Suppressor macrophage (primary cell): Measurements from ENCODE around the gene MGST2.

Experiments used
- DNase-seq, 4 experiments: peaks; one replicate each; pipeline ENCODE4 v3.0.0-alpha.2; 2020 to 2022

The MGST2 gene

DNA sequence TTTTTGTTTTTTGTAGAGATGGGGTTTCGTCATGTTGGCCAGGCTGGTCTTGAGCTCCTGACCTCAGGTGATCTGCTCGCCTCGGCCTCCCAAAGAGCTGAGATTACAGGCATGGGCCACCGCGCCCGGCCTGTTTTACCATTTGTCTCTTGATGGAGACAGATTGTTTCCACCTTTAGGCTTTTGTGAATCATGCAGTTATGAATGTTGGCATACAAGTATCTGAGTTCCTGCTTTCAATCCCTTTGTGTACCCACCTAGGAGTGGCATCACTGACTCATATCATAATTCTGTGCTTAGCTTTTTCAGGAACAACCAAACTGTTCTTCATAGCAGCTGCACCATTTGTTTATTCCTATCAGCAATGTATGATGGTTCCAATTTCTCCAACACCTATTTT is 20.2 kb upstream of the MGST2 start:
- no peak for DNase-seq

DNA sequence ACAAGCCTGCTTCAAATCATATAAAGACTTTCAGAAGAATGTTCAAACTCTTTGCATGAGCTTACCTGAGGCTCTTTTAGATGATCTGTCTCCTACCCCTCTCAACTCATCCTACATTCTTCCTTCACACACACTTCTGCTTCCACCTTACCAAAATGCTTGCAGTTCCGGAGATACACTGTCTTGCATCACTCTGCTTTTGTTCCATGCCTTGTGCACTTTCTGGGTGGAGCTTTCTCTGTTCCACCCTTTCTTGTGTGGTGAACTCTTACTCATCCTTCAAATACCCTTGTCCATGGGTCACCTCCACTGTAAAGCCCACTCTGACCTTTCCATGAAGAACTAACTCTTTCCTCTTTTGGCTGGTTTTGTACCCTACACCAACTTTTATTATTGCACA is 18.4 kb upstream of the MGST2 start:
- peak in 2 of 4 experiments; percentile 16 to 23 for DNase-seq

DNA sequence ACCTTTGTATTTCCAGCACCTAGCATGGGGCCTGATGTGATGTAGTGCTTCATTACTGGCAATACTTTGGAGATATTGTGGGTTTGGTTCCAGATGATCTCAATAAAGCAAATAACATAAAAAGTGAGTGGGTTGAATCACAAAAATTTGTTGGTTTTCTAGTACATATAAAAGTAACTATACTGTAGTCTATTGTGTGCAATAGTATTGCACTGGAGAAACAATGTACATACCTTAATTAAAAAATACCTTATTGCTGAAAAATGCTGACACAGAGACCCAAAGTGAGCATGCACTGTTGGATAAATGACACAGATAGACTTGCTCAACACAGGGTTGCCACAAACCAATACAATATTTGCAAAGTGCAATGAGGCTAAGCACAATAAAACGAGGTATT is 17.7 kb upstream of the MGST2 start:
- no peak for DNase-seq

DNA sequence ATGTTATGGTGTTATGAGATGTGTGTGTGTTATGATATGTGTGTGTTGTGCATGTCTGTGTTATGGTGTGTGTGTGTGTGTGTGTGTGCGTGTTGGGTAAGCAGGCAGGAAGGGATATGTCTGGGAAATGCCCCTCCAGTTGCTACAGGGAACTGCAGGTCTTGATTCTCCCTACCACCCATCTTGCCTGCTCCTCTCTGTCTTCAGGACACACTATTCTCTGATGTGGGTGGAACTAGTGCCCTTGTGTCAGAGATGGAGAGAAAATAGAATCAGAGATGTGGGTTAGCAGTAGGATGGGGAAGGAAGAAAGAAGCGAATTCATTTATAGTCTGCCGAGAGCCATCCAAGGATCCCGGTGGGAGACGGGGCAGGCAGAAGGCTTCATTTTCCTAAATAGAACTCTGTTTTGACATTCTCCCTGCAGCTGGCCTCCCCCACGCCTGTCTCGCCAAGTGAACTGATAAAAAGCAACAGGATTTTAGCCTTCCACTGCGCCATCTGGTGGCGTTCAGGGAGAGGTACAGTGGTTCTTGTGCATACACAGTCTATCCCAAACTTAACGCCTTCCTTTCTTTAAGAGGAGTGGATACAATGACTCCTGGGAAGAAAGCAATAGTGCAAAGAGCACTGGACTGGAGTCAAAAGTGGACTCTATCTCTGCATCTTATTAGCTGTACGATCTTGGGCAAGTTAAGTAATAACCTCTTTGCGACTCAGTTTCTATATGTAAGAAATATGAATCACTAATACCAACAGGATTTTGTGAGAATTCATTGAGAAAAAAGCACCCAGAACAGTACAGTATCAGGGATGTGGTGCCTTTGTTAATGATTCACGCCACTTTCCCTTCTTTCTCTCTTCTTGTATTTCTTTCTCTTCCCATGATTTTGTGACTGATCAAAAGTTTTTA is 14.1 kb upstream of the MGST2 start:
- peak; percentile 78 to 87 (median 83) for DNase-seq

DNA sequence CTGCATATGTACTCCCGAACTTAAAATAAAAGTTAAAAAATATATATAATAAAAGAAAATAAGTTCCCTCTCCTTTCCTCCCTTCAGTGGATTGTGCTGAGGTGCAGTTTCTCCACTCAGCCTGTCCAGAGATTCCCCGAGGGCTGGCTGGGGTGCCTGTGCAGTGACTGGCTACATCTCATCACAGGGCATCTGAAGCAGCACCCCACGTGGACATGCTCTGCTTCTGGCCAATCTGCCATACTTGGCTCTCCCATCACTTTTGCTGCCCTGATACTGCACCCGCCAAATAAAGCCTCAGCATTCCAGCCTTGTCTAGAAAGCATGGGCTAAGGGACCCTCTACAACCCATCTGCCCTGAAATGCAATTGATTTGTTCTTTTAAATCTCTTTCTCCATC is 11.1 kb upstream of the MGST2 start:
- no peak for DNase-seq

DNA sequence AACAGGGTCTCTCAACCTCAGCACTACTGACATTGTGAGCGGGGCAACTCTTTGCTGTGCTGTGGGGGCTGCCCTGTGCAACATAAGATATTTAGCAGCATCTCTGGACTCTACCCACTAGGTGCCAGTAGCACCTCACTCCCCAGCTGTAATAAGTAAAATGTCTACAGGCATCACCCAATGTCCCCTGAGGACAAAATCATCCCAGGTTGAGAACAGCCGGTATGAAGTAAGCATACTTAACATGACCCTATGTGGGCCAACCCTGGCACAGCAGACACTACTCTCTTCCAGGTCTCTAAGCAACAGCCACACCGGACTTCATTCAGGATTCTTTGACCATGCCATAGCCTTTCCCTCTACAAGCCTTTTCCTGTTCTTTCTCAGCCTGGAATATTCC is 10.5 kb upstream of the MGST2 start:
- DNase-seq: peak in 3 of 4 experiments; percentile 29 to 49 (median 39)

DNA sequence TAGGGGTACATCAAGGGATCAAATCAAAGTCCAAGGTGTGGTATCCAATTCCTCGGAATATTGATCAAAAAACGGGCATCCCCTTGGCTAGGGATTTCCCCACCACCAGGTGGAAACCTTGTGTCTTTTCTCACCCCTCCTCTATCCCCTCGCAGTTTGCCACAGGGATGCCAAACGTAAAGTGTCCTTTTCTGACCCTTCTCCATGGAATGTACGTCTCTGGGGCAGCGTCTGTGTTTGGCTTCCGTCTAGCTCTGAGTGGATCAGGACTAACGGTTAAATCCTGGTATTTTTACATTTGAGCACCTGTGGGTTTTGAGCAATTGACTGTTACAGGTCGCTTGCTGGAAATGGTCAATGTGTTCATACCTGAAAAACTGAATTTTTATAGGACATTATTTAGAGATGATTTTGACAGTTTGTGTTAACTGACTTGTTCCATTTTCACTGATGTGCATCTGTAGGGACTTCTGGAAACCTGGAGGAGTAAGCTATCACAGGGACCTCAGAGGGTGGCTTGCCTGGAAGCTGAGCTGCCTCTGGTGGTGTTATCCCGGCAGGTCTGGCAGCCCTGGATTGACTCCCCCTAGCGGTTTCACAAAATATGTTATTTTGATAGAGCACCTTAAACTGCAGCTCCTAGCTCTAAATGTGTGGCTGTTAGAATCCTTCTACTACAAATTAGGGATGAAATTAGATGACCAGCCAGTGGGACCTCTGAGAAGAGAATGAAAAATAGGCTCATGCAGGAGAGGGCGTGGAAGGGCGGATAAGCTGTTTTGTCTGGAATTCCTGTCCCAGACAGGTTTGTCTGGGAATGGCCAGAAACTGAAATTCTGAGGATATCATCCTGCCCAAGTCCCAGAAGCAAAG is 8.8 kb upstream of the MGST2 start:
- DNase-seq: peak; percentile 70 to 87 (median 84)

DNA sequence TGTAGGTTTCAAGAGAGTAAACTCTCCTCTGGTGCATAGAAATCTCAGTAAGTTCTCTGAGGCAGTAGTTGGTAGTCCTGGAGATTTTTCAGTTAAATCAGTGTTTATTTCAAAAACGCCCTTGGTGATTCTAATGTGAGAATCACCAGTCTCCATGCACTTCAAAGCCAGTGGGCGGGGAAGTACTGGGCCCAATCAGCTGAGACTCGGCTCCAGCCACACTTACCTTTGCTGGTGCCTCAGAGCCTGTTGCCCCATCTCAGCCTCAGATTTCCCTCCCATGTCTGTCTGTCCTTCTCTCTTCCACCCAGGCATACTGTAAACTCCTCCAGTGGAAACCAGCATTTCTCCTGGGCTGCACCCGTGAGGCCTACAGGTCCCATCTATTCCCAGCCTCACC is 7.4 kb upstream of the MGST2 start:
- no peak for DNase-seq

DNA sequence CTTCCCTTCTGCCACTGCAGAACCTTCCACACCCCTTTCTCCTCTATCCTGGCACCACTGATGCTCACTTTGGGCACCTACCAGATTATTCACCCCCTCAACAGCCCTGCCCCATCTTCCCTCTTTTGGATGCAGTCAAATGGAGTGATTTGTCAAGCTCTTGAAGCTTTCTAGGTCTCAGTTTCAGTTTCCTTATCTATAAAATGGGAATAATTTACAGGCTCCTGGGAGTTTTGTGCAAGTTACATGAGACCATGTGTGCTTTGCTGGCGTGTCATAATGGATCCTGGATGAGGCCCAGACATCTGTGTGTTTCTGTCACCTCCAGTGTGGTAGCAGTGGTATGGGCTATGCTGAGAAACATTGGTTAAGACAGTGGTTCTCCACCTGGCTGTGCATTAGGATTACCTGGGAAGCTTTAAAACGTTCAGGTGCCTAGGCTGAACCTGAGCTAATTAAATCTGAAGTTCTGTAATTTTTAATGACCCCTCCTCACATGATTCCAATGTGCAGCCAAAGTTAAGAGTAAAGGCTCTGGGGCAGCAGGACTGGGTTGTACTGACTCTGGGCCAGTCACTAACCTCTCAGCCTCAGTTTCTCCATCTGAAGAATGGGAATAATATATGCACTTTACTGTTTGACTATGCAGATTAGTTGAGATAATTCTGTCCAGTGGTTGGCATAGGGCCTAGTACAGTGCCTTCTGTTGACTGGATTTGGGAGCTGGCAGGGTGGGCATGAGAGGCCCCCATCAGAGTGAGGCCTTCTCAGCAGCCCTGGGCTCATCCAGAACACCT is 6.8 kb upstream of the MGST2 start:
- DNase-seq: no peak

DNA sequence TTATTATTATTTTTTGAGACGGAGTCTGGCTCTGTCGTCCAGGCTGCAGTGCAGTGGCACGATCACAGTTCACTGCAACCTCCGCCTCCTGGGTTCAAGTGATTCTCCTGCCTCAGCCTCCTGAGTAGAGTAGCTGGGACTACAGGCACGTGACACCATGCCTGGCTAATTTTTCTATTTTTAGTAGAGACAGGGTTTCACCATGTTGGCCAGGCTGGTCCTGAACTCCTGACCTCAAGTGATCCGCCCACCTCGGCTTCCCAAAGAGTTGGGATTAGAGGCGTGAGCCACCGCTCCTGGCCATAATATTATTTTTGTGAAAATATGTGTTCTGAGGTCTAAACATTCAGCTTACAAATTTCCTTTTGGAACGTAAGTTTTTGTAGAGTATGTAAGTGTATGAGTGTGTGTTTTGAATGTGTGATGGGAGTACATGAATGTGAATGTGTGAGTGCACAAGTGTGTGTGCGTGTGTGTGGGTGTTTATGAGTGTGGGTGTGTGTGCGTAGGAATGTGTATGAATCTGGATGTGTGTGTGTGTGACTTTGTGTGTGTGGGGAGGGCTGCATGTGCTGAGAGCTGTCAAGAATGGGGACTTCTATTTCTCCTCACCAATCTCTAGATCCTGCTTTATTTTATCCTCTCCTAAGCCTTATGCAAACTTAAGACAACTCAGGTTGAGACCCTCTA is 5.7 kb upstream of the MGST2 start:
- no peak for DNase-seq

DNA sequence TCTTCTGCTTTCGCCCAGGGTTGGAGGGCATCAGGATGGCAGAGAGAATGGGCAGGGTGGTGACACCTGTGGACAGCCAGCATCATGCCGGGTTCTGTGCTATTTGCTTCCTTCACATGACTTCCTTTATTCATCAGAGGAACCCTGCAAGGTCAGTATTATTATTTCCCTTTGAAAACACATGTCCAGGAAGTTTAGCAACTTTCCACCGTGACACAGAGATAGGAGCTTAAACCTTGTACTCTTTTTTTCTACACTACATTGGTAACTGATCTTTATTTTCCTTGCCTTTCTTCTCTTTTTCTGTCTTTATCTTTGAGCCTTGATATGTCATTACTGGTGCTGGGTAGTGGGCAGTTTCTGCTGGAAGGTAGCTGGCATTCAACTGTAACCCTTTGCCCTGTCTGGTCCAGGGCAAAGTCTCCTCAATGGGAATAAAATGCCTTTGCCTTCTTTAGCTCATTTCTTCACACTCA is 5.0 kb upstream of the MGST2 start:
- DNase-seq: peak; percentile 44 to 82 (median 66)

DNA sequence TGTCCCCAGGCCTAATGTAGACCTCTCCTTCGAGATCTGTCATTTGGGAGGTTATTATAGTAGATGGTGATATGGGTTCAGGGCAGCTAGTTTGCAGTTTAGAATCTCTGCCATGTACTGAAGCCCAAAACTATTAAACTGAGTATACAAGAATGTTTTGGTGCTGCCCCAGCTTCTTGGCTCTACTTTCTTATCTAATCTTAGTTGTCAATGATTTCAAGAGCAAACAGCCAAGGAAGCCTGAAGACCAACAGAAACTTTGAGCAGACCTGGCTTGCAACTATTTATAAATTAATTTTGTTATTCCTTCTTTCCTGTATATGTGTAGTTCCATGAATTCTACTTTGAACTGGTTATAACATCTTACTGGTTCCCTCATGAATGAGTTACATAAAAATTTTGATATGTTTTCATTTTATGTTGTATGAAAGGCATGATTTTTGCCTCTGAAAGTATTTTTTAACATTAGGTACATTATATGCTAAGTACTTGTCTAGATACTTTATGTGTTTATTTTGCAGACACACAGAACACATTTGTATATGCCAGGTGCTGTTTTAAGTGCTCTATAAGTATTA is 2.0 kb upstream of the MGST2 start:
- no peak for DNase-seq

DNA sequence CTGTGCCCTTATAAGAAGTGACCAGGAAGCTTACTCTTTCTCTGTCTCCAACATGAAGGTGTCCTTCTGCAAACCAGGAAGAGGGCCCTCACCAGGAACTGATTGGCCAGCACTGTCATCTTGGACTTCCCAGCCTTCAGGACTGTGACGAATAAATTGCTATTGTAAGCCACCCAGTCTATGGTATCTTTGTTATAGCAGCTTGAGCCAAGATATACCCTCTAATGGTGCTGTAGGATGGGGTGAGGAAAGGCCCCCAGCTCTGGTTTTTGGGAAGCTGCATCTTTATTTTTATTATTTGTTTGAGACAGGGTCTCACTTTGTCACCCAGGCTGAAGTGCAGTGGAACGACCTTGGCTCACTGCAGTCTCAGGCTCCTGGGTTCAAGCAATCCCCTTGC is 1.2 kb upstream of the MGST2 start:
- no peak for DNase-seq

DNA sequence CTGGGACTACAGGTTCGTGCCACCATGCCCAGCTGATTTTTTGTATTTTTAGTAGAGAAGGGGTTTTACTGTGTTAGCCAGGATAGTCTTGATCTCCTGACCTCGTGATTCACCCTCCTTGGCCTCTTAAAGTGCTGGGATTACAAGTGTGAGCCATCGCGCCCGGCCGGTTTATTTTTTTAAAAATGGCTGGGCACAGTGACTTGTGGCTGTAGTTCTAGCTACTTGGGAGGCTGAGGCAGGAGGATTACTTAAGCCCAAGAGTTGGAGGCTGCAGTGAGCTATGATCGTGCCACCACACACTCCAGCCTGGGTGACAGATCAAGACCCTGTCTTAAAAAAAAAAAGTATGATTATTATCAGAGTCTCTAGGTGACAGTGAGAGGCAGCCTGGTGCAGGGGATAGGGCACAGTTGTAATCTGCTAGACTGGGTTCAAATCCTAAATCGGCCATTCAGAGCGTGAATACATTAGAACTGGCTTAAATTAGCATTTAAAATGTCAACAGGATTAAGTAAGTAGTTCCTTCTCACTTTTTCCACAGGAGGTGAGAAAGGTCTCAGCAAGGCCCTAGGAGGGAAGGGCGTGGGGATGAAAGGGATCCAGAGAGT is 435 bp upstream of the MGST2 start:
- no peak for DNase-seq

DNA sequence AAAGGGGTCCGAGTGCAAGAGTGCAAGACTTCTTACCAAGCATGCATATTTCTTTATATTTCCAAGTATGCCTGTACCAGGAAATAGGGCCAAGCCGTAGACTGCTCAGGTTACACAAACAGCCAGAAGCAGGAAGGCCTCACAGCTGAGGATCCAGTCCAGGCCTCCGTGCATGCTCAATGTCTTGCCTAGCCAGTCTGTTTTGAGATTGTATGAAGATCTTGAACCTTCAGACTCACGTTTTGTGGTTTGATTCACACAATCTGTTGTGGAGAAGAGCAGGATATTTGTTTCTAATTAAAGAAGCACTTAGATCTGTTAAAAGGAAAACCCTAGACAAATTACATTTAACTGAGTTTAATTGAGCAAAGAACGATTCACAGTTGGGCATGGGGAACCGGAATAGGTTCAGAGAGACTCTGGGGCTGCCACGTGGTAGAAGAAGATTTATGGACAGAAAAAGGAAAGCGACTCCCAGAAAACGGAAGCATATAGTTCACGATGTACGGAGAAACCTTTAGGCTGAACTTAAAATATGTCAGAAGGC is 1.2 kb downstream of the MGST2 start:
- peak; percentile 55 to 79 (median 70) for DNase-seq

DNA sequence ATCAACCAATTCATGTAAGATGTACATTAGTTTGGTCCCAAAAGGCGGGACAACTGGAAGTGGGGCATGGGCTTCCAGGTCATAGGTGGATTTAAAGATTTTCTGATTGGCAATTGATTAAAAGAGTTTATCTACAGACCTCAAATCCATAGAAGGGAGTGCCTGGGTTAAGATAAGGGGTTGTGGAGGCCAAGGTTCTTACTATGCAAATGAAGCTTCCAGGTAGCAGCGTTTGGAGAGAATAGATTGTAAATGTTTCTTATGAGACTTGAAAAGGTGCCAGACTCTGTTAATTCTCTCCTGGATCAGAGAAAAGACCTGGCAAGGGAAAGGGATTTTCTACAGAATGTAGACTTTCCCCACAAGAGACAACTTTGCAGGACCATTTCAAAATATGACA is 2.4 kb downstream of the MGST2 start:
- no peak for DNase-seq

DNA sequence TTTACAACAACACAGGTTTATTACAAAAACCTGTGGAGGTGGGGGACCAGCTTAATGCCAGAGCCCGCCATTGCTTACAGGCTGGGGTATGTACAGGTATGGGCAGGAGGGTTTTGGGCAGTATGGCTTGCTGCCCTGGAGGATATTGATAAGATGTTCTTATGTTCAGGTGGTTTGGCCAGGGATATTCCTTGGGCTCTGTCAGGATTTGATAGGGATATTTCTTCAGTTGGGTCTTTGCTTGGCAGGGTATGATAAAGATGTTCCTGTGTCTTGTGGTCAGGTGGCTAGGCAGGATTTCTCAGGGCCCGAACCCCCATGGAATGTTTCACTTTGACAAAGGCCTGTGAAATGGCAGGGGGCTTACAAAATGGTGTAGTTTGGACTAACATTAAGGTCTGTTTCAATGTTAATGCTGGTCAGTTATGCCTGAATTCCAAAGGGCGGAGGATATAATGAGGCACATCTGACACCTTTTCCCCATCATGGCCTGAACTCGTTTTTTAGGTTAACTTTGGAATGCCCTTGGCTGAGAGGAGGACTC is 3.1 kb downstream of the MGST2 start:
- DNase-seq: no peak

DNA sequence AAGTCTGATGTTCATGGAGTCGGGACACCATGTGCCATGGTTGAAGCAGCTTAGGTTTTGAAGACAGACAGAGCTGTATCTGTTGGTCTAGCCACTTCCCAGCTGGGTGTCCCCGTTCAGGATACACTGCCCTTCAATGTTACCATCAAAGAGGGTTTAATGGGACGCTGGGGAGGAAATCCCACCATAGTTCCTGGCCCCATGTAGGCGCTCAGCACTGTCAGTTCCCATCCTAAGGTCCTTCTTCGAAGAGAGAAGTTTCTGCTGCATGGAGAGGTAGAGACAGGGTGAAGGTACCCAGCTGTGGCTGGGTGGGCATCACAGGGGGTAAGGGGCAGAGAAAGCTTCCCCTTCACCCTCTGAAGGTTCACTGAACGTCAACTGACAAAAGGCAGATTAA is 3.7 kb downstream of the MGST2 start:
- no peak for DNase-seq

DNA sequence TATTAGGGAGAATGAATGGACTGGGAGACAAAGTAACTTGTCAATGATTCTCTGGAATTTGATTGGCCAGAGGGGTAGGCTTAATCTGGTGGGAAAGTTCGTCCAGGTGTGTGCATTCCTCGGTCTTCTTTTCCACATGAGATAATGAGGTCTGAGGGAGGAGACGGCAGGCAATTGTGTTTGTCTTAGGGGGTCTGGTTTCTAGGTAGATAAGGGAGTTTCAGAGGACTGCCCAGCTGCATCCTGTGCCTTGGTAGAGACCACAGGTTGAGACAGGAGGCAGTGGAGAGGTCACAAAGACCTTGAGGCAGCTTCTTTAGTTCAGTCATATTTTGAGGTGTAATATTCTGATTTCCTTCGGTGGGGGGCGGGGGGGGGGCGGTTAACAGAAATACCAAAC is 4.3 kb downstream of the MGST2 start:
- no peak for DNase-seq

DNA sequence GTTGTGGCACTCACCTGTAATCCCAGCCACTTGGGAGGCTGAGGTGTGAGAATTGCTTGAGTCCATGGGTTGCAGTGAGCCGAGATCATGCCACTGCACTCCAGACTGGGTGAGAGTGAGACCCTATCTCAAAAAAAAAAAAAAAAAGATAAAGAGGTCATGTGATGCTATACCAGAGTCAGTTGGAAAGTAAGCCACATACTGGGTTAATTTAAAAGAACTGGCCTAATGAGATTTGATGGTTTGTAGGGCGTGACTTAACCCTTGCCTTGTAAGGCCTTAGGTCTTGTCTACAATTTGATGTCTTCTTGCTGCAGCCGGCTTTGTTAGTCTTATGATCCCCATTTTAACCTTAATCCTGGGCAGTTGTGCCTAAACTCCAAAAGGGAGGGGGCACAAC is 5.2 kb downstream of the MGST2 start:
- no peak for DNase-seq

DNA sequence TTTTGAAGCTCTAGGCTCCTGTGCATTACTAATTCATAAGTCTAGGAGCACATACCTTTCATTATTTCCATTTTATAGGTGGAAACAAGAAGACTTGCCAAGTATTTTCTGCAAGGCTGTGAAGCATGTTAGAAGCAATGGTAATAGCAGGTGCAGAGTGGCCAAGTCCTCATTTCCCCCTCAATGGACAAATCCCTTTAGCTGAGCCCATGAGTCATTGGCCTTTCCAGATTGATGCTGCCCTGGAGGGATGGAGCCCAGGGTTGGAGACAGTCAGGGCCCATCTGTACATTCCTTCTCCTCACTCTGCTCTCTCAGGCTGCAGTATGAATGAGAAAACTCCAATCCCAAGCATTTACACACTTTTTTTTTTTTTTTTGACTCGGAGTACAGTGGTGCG is 6.6 kb downstream of the MGST2 start:
- DNase-seq: no peak
